ENCODE results near the gene BBX. TPM values are rescaled to one million over a fixed set of nuclear protein-coding genes. Genes with fewer than 3 reads are reported as not detected.

Gene BBX
- total RNA-seq, 1 experiment from 2014 or later, result 45.0 TPM

DNA sequence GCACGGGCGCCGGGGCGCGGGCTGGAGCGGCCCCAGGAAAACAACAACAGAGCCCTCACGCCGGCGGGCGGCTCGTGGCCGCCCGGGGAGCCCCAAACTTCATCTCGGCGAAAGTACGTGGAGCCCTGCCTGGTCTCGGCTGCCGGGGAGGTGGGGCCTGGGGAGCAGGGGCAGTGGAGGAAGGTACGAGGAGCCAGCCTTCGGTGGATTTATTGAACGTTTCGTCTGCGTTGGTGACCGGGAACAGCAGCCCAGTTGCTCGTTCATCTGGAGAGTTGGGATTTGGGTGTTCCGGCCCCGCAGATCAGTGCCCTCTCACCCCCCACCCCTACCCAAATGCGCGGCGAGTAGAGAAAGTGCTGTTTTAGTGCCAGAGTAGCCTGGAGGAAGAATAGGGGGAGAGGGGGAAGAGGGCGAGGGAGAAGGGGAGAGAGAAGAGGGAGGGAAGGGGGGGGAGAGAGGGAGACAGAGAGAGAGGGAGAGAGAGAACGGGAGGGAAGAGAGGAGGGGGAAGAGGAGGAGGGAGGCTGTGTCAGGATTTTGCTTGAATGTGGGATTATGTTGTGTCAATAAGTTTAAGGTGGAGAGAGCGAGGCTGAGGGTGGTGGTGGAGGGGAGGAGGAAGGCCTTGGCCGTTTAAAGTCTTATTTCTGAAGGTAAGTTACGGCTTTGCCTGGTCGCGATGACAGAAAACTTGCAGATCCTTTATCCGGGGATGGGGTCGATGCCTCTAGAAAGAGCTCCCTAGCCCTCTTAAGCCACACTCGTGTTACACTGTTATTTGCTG, 970 bp downstream of the BBX start:
- H3K4me1 Mint-ChIP-seq, result peaks cover 19% of the 10 kb centered on the region
- peaks cover 13% of the 10 kb centered on the region for H3K36me3 Mint-ChIP-seq
- DNase-seq (ENCODE audit: low spot score) (peak; percentile 44), ATAC-seq (peak; percentile 14)
- POLR2A ChIA-PET, result interaction anchor here (0.6 to 1.7 kb wide), 4 partner anchors 15 to 94 kb away, joined by 3 to 5 read pairs (median 4); no protein-coding TSS in a partner anchor
- H3K27me3 Mint-ChIP-seq (ENCODE audit: low read depth), result peaks cover 10% of the 10 kb centered on the region
- CTCF ChIA-PET, result interaction anchor here (0.5 to 2.1 kb wide), 7 partner anchors 9 to 1144 kb away, joined by 3 to 10 read pairs (median 4); no protein-coding TSS in a partner anchor
- TF ChIP-seq, protein P1, sequence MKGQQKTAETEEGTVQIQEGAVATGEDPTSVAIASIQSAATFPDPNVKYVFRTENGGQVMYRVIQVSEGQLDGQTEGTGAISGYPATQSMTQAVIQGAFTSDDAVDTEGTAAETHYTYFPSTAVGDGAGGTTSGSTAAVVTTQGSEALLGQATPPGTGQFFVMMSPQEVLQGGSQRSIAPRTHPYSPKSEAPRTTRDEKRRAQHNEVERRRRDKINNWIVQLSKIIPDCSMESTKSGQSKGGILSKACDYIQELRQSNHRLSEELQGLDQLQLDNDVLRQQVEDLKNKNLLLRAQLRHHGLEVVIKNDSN (CRISPR knock-in tag; IDR thresholded peaks at IDR 0.05), result no peak
- TF ChIP-seq, protein P2, sequence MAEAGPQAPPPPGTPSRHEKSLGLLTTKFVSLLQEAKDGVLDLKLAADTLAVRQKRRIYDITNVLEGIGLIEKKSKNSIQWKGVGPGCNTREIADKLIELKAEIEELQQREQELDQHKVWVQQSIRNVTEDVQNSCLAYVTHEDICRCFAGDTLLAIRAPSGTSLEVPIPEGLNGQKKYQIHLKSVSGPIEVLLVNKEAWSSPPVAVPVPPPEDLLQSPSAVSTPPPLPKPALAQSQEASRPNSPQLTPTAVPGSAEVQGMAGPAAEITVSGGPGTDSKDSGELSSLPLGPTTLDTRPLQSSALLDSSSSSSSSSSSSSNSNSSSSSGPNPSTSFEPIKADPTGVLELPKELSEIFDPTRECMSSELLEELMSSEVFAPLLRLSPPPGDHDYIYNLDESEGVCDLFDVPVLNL (CRISPR knock-in tag; IDR thresholded peaks at IDR 0.05; ENCODE audit: borderline replicate concordance, low read depth), result no peak
- TF ChIP-seq, protein P3, sequence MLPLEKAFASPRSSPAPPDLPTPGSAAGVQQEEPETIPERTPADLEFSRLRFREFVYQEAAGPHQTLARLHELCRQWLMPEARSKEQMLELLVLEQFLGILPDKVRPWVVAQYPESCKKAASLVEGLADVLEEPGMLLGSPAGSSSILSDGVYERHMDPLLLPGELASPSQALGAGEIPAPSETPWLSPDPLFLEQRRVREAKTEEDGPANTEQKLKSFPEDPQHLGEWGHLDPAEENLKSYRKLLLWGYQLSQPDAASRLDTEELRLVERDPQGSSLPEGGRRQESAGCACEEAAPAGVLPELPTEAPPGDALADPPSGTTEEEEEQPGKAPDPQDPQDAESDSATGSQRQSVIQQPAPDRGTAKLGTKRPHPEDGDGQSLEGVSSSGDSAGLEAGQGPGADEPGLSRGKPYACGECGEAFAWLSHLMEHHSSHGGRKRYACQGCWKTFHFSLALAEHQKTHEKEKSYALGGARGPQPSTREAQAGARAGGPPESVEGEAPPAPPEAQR (CRISPR knock-in tag; IDR thresholded peaks at IDR 0.05), result no peak
- no peak for TF ChIP-seq ZNF121 (CRISPR knock-in tag; IDR thresholded peaks at IDR 0.05)
- no peak for TF ChIP-seq ZNF396 (CRISPR knock-in tag; IDR thresholded peaks at IDR 0.05; ENCODE audit: borderline replicate concordance)
- no peak for TF ChIP-seq ZNF317 (CRISPR knock-in tag; IDR thresholded peaks at IDR 0.05; ENCODE audit: borderline replicate concordance, low read depth)
- peak overlapping the region; percentile 94 for H3K4me3 Mint-ChIP-seq
- H3K9me3 Mint-ChIP-seq, result no peaks in the 10 kb centered on the region
- peak overlapping the region; percentile 80 for H3K27ac Mint-ChIP-seq

DNA sequence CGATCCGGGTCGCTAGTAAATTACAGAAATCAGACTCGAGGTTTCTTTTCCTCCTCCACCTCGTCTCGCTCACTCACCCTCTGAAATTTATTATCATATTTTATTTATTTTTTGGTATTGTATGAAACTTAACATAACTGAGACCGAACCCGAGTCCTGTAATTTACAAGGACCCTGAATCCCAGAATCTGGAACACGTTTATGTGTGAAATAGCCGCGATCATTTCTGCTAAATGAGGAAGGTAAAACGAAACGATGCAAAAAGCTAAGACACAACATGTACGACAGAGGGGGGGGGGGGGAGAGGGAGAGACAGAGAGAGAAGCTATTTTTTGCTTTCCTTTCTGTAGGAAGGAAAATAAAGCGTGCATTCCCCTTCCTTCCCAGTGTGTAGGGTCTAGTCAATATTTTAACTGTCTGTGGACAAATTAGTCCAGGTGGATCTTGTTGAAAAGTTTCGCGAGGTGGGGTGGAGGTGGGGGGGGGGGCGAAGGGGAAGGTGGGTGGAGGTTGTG, 1.6 kb downstream of the BBX start:
- peaks cover 10% of the 10 kb centered on the region for H3K27me3 Mint-ChIP-seq (ENCODE audit: low read depth)
- H3K4me3 Mint-ChIP-seq, result peak overlapping the region; percentile 94
- no peak overlapping the region for H3K27ac Mint-ChIP-seq
- H3K4me1 Mint-ChIP-seq, result peaks cover 19% of the 10 kb centered on the region
- no peaks in the 10 kb centered on the region for H3K9me3 Mint-ChIP-seq
- CTCF ChIA-PET, result interaction anchor here (0.5 to 2.1 kb wide), 7 partner anchors 10 to 1145 kb away, joined by 3 to 10 read pairs (median 4); no protein-coding TSS in a partner anchor
- DNase-seq (ENCODE audit: low spot score) (no peak), ATAC-seq (no peak)
- H3K36me3 Mint-ChIP-seq, result peaks cover 15% of the 10 kb centered on the region
- POLR2A ChIA-PET, result interaction anchor here (0.7 to 1.7 kb wide), 3 partner anchors 14 to 93 kb away, joined by 3 to 5 read pairs (median 5); no protein-coding TSS in a partner anchor
- TF ChIP-seq OVOL2 (CRISPR knock-in tag; IDR thresholded peaks at IDR 0.05; ENCODE audit: borderline replicate concordance), result no peak
- TF ChIP-seq ZNF263 (CRISPR knock-in tag; IDR thresholded peaks at IDR 0.05; ENCODE audit: low read depth), result no peak
- TF ChIP-seq, protein P4, sequence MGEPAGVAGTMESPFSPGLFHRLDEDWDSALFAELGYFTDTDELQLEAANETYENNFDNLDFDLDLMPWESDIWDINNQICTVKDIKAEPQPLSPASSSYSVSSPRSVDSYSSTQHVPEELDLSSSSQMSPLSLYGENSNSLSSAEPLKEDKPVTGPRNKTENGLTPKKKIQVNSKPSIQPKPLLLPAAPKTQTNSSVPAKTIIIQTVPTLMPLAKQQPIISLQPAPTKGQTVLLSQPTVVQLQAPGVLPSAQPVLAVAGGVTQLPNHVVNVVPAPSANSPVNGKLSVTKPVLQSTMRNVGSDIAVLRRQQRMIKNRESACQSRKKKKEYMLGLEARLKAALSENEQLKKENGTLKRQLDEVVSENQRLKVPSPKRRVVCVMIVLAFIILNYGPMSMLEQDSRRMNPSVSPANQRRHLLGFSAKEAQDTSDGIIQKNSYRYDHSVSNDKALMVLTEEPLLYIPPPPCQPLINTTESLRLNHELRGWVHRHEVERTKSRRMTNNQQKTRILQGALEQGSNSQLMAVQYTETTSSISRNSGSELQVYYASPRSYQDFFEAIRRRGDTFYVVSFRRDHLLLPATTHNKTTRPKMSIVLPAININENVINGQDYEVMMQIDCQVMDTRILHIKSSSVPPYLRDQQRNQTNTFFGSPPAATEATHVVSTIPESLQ (CRISPR knock-in tag; IDR thresholded peaks at IDR 0.05), result no peak
- TF ChIP-seq CBFB (CRISPR knock-in tag; IDR thresholded peaks at IDR 0.05; ENCODE audit: low read depth), result no peak
- no peak for TF ChIP-seq MXD4 (CRISPR knock-in tag; IDR thresholded peaks at IDR 0.05; ENCODE audit: borderline replicate concordance)
- TF ChIP-seq, protein P5, sequence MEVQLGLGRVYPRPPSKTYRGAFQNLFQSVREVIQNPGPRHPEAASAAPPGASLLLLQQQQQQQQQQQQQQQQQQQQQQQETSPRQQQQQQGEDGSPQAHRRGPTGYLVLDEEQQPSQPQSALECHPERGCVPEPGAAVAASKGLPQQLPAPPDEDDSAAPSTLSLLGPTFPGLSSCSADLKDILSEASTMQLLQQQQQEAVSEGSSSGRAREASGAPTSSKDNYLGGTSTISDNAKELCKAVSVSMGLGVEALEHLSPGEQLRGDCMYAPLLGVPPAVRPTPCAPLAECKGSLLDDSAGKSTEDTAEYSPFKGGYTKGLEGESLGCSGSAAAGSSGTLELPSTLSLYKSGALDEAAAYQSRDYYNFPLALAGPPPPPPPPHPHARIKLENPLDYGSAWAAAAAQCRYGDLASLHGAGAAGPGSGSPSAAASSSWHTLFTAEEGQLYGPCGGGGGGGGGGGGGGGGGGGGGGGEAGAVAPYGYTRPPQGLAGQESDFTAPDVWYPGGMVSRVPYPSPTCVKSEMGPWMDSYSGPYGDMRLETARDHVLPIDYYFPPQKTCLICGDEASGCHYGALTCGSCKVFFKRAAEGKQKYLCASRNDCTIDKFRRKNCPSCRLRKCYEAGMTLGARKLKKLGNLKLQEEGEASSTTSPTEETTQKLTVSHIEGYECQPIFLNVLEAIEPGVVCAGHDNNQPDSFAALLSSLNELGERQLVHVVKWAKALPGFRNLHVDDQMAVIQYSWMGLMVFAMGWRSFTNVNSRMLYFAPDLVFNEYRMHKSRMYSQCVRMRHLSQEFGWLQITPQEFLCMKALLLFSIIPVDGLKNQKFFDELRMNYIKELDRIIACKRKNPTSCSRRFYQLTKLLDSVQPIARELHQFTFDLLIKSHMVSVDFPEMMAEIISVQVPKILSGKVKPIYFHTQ (CRISPR knock-in tag; IDR thresholded peaks at IDR 0.05), result no peak
- TF ChIP-seq ETV6 (CRISPR knock-in tag; IDR thresholded peaks at IDR 0.05), result no peak

All from WTC11 (cell line).